HG03025 (cell line): ENCODE data around the gene HSD17B14.

Experiments
- ATAC-seq: cut with Tn5 transposase; IDR thresholded peaks from one replicate; pipeline ENCODE4 v1.9.1; 2021; ENCODE audit warnings: mild to moderate bottlenecking, moderate library complexity; ENCODE audit not compliant: unreplicated experiment, low FRiP score

Gene HSD17B14

DNA sequence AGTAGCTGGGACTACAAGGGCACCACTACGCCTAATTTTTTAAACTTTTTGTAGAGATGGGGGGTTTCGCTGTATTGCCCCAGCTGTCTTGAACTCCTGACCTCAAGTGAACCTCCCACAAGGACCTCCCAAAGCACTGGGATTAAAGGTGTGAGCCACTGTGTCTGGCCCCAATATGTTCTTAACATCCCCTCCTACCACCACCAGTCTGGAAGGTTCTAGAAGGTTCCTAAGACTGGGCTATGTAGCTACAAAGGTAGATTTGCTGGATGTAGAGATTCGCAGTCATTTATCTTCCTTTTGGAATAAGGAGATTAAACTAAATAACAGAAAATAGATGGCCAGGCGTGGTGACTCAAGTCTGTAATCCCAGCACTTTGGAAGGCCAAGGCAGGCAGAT is 5.3 kb downstream of the HSD17B14 start:
- ATAC-seq = no peak

DNA sequence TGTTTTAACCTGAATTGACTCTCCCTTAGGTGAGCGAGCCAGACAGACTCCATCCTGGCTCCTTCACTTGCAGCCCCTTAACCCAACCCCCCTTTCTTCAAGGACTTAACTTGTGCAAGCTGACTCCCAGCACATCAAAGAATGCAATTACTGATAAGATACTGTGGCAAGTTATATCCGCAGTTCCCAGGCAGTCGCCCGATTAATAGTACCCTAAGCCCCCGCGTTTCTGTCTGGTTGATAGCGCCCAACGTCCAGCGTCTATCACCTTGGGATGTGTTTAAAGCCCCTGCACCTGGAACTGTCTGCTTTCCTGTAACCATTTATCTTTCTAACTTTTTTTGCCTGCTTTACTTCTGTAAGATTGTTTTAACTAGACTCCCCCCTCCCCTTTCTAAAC is 6.2 kb downstream of the HSD17B14 start:
- no peak for ATAC-seq

DNA sequence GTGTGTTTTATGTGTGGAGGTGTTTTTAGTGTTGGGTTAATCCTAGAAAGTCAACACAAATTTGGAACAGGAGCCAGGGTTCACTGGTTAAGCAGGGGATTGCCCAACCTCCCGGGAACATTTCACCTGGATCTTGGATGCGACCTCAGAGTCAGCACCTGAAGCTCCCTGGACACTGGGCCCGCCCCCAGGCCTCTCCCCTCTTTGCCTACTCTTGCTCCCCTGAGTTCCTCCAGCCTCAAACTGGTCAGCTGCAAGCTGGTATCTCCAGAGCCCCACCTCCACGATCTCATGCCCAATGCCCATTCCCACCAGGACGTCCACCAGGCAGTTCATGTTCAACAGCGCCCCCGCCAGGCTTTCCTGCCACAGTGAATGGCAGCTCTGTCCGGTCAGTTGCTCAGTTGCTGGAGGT is 9.7 kb downstream of the HSD17B14 start:
- ATAC-seq = no peak

DNA sequence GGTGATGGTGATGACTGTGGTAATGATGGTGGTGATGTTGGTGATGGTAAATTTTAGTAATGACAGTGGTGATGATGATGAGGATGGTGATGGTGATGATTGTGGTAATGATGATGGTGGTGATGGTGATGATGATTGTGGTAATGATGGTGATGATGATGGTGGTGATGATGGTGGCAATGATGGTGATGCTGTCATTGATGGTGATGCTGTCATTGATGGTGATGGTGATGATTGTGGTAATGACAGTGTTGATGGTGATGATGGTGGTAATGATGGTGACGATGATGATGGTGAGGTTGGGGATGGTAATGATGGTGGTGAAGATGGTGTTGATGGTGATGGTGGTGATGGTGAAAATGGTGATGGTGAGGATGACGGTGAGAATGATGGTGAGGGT is 13.8 kb downstream of the HSD17B14 start:
- ATAC-seq = no peak

DNA sequence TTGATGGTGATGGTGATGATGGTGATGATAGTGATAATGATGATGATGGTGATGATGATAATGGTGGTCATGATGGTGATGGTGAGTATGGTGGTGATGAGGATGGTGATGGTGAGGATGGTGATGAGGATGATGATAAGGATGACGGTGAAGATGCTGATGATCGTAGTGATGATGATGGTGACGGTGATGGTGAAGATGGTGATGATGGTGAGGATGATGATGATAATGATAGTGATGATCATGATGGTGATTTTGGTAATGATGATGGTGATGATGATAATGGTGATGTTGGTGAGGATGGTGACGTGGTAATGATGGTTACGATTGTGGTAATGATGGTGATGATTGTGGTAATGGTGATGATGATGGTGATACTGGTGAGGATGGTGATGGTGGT is 14.7 kb downstream of the HSD17B14 start:
- ATAC-seq = no peak

DNA sequence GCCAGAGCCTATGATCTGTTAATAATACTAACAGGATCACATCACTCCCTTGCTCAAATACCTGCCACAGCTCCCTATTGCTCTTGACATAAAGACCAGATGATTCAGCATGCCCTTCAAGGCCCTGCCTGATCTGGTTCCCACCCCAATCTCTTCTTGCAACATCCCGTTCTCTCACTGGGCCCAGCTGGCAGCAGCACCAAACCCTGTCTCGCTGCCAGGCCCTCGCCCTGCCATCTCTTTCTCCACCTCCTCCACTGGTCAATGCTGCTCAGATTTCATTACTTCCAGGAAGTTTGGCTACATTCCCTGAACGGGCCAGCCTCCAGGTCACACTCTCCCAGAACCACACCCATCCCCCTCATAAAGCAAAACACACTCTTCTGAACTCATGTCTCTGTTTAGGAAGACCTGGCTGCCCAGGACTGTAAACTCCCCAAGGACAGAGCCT is 16.9 kb downstream of the HSD17B14 start:
- no peak for ATAC-seq

DNA sequence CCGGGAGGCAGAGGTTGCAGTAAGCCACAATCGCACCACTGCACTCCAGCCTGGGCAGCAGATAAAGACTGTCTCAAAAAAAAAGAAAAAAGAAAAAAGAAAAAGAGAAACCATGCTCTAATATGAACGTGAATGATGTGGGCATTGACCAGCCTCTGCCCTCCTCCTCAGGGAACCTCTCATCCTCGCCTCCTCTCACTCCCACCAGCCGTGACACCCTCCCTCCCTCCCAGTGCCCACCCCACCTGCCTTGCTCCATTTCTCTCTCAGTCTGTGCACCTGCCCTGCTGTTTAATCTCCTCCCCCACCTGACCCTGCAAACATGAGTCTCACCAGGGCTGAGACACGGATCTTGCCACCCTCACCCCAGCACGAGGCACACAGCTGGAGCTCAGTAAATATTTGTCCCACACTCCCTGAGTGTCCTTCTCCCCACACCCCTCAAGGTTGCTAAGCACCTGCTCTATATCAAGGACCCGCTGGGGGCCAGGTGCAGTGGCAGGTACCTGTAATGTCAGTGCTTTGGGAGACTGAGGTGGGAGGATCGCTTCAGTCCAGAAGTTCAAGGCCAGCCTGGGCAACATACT is 18.0 kb downstream of the HSD17B14 start:
- ATAC-seq = no peak

DNA sequence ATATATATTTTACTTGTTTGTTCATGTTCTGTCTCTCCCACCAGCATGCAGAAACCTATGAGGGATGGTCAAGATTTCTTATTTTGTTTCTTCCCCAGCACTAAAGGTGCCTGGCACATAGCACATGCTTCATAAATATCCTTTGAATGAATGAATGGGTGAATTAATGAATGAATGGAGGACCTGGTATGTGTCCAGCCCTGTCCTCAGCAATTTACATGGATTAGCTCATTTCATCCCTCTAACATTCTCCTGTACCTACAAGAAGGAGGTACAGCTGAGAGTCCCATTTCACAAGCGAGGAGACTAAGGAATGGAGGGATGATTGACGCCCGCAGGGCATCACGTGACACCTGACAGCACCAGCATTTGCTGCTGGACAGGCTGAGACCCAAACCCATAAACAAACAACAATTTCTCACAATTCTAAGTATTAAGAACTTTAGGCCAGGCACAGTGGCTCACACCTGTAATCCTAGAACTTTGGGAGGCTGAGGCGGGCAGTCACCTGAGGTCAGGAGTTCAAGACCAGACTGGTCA is 18.6 kb downstream of the HSD17B14 start:
- ATAC-seq = no peak

DNA sequence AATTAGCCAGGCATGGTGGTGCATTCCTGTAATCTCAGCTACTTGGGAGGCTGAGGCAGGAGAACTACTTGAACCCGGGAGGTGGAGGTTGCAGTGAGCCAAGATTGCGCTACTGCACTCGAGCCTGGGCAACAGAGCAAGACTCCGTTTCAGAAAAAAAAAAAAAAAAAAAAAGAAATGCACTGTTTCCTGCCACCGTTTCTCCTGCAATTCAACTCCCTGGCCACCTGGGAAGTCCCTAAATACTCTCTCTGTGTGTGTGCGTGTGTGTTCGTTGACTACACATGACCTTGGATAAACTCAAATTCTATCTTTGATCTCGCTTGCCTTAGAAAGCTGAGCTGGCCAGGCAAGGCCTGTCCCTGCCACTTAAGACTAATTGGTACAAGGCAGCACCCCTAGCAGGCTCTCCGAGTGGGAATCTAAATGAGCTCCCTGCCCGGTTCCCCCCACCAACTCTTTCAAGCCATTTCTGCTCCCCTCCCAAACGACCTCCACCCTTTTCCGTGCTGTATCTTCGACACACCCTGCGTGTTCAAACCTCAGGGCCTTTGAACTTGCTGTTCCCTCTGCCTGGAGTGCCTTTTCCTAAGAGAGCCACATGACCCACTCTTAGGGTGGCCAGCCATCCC is 20.3 kb downstream of the HSD17B14 start:
- ATAC-seq = no peak

DNA sequence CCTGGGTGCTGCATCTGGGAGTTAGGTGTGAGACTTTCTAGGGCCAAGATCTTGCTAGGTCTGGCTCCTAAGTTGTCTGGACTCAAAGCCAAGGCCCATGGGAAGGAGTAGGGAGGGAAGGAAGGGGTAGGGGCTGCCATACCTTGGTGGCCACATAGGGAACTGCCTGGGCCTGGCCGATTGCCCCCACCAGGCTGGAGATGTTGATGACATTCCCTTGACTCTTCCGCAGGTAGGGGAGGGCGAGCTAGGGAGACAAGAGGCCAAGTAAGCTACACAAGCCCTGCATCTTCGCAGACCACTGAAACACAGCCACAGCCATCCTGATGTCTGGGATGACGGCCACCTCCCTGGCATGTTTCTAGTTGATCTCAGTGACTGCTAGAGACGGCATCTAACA is 21.4 kb downstream of the HSD17B14 start:
- no peak for ATAC-seq

DNA sequence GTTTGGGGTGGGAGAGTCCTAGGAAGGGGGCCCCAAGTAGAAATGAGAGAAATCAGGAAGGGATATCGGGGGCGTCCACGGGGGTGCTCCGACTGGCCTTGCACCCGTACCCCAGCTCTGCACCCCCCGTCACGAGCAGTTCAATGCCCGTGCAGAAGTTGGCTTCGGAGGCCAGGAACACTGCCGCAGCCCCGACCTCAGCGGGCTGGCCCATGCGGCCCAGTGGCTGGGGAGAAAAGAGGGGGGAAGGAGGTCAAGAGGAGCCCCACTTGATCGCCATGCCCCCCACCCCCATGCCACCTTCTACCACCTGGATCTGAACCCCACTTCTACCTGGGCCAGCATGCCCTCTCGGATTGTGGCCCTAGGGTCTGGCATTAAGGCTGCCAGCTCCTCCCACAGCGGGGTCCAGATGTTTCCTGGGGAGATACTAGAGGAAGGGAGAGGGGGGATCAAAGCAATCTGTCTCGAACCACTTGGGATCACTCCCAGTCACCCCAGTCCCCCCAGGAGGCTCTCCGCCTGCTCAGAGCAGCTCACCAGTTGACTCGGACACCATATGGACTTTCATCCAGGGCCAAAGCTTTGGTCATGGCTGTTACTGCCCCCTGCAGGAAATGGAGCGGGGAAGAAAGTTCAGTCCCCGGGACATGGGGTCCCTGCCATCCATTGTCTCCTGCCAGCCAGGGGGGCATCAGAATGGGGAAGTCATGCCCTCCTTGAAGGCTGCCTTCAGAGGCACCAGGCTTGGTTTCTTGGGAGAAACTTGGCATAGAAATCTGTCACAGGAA is 23.0 kb downstream of the HSD17B14 start:
- ATAC-seq = no peak

DNA sequence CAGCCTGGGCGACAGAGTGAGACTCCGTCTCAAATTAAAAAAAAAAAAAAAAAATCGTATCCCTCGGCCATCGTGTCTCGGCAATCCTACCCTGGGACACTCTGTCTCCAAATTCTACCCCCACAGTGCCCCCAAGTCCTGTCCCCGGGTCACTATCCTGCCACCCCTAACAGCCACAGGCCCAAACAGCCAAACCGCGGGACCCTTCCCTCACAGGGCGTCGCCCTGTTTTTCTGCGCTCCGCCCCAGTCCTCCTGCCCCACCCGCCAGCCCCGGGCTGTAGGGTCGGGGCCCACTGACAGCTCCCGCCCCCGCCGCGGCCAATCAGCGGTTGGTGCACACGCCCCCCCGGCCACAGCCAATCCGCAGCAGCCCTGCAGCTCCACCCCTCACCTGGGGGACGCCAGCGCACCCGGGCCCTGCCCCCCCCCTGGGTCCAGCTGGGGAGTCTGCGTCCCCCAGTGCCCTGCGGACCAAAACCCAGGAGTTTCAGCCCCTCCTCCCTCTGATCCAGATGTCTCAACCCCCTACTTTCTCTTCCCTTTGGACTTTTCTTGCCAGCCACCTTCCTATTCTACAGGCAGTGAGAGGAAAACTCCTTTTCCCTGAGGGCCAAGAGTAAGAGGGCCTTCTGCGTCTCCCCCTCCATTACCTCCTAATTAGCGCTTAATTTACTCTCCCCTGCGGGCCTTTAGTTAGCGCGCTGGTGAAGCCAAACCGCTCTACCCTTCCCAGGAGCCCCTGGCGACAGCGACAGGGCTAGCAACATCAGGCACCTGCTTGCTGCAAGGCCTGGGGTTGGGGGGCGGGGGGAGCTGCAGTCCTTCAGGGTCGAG is 24.0 kb downstream of the HSD17B14 start:
- ATAC-seq = peak; percentile 50

DNA sequence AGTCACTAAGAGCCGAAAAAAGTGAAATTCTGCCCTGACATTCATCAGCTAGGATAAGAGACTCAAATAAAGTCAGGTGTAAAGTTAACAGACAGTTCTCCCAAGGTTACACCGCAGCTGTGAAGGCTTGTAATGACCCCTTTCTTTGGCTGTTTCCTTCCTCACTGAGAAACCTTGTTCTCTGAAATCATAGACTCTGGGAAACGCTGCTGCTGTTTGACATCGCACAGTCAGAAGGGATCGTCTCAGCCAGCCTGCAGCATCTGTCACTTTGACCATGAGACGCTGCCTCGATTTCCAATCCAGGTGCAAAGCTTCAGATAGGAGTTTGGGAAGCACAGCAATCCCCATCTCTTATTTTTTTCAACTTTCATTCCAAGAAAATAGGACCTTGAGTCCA is 26.1 kb downstream of the HSD17B14 start:
- no peak for ATAC-seq

DNA sequence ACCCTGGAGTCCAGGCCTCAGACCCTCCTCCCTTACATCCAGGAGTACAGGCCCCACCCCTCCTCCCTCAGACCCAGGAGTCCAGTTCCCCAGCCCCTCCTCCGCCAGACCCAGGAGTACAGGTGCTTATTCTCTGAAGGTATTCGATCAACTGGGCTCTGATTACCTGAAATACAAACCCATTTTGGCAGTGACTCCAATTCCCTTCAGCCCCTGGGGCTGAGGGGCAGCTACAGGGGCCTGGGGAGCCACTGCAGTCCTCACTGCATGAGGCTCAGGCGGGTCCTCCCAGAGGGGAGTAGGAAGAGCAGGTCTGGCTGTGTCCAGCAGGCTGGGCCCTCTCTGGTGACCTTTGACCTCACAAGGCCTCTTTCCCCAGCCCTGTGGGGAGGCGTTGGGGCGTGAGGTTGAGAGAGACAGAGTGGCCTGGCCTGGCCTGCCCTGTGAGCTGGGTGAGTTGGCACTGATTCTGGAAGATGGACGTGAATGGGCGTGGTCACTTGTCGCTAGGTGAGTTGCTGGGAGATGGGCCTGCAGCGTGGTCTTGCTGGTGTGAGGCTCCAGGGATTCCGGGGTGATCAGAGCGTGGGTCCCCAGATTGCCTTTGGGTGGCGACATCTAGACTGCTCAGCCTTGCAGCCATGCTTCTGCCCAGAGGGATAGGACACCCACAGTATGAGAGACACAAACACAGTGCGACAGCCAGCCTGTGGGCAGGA is 28.5 kb downstream of the HSD17B14 start:
- no peak for ATAC-seq

DNA sequence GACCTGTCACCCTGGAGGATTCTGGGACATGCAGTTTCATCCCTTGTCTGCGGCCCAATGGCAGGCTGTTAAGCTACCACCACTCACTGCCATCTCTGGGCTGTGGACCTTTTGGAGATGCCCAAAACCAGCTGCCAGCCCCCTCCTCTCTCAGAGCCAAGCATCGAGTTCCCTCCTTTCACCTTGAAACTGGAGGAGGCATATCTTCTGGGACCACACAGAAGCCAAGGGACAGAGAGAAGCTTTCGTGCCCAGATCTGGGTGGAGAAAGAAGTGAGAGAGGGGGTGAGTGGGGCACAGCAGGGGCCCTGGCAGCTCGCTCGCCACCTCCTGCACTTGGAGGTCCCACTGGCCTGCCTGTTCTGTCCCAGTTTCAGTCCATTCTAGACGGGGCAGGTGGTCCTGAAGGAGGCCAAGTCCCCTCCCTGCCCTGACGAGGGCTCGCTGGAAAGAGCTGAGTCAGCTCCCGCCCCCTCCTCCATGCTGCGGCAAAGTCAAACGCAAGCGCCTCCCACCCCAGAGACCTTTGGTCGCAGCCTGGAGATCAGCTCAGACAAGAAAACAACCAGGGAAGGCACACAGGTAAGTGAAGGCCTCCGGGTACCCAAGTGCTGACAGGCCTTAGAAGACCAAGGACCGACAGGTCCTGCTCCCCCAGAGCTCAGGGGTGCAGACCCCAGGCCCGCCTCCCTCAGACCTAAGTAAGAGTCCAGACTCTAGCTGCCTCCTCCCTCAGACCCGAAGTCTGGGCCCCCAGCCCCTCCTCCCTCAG is 29.3 kb downstream of the HSD17B14 start:
- ATAC-seq = no peak

DNA sequence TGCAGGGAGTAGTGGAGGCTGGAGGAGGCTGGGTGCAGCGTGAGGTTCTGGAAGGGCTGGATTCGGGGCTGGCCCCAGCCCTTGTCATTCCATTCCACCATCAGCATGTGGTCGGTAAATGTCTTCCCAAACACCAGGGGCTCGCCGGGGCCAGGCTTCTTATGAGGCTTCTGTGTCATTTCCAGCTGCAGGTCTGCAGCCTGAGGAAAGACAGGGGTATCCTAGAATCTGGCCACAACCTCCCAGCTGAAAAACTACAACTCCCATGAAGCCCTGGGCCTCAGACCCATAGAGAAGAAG is 29.8 kb downstream of the HSD17B14 start:
- ATAC-seq = no peak

DNA sequence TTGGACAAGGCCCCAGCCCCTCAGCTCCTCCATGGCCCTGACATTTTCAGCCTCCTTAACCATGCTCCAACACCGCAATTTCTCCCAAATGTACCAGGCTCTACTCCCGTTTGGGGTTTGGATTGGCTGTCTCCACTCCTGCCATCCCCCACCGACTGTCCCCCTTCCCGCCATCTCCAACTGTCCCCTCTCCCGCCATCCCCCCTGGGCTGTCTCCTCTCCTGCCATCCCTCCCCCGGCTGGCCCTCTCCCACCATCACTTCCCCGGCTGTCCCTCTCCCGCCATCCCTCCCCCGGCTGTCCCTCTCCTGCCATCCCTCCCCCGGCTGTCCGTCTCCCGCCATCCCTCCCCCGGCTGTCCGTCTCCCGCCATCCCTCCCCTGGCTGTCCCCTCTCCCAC is 30.8 kb downstream of the HSD17B14 start:
- no peak for ATAC-seq

DNA sequence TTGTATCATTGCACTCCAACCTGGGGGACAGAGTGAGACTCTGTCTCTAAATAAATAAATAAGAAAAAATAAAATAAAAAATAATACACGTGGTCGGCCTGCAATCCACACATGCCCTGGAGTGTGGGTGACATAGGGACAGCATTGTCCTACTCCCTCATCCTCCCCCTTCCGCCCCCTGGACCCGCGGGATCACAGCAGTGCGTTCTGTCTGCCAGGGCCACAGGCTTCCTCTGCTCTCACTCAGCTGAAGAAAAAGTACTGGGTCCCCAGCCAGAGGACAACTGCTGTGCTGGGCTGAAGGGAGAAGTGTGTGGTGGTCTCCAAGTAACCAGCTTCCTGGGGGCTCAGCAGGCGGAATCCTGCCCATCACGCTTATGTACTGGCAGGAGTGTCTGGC is 31.8 kb downstream of the HSD17B14 start:
- ATAC-seq = no peak

DNA sequence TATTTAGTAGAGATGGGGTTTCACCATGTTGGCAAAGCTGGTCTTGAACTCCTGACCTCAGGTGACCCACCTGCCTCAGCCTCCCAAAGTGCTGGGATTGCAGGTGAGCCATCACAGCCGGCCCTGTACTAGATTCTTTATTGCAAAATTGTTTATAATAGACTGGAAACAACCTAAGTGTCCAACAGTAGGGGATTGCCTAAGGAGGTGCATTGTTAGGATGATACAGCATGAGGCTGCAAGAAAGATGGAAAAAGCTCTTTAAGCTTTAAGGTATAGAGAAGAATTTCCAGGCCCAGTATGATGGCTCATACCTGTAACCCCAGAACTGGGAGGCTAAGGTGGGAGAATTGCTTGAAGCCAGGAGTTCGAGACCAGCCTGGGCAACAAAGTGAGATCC is 33.7 kb downstream of the HSD17B14 start:
- ATAC-seq = no peak
